WTC11 (cell line): Measurements from ENCODE around the gene RBM11. TPM values are rescaled to one million over a fixed set of nuclear protein-coding genes. Genes with fewer than 3 reads are reported as not detected.

Experiments used
- ATAC-seq: fragments of 200-7000 bp; cut with Tn5 transposase; 2 replicates; pipeline ENCODE4 v1.10.0; 2021; ENCODE audit warnings: mild to moderate bottlenecking, moderate library complexity
- CTCF ChIA-PET: fragments of 300-600 bp; sonication (Branson Sonifier 250); formaldehyde crosslinking; loops from one replicate; lab custom pipeline; 2021; ENCODE audit warnings: antibody characterized with exemption; lab: Charles Lee
- POLR2A ChIA-PET: fragments of 350-600 bp; sonication (Branson Sonifier 250); formaldehyde crosslinking; loops from one replicate; lab custom pipeline; 2021; ENCODE audit warnings: antibody characterized with exemption; lab: Charles Lee
- DNase-seq: peaks from one replicate; pipeline ENCODE4 v3.0.0; 2021; ENCODE audit warnings: low spot score
- H3K27ac Mint-ChIP-seq: 2 replicates; pipeline ENCODE4 v1.8.0; 2021; ENCODE audit warnings: mixed read lengths
- H3K27me3 Mint-ChIP-seq: 2 replicates; pipeline ENCODE4 v1.8.0; 2021; ENCODE audit warnings: low read depth, mild to moderate bottlenecking, moderate library complexity, mixed read lengths
- H3K36me3 Mint-ChIP-seq: 2 replicates; pipeline ENCODE4 v1.8.0; 2021; ENCODE audit warnings: mixed read lengths
- H3K4me1 Mint-ChIP-seq: 2 replicates; pipeline ENCODE4 v1.8.0; 2022; ENCODE audit warnings: mixed read lengths
- H3K4me3 Mint-ChIP-seq: 2 replicates; pipeline ENCODE4 v1.8.0; 2021; ENCODE audit warnings: mild to moderate bottlenecking, moderate library complexity, mixed read lengths
- H3K9me3 Mint-ChIP-seq: 2 replicates; pipeline ENCODE4 v1.8.0; 2021; ENCODE audit warnings: mixed read lengths
- ATF6 ChIP-seq: sonication (generic); formaldehyde crosslinking; IDR thresholded peaks from 2 replicates; pipeline ENCODE4 v1.8.1; 2023; ENCODE audit warnings: mild to moderate bottlenecking, missing genetic modification reagents
- CREB1 ChIP-seq: sonication (generic); formaldehyde crosslinking; IDR thresholded peaks from 2 replicates; pipeline ENCODE4 v1.8.0; 2023; ENCODE audit warnings: mild to moderate bottlenecking, missing genetic modification reagents
- CTCF ChIP-seq: fragments of 200-600 bp; IDR thresholded peaks from 2 replicates; pipeline ENCODE4 v1.8.0; 2022; ENCODE audit warnings: antibody characterized with exemption
- E2F1 ChIP-seq: sonication (generic); formaldehyde crosslinking; IDR thresholded peaks from 2 replicates; pipeline ENCODE4 v1.8.0; 2022; ENCODE audit warnings: mild to moderate bottlenecking, missing genetic modification reagents
- GABPB1 ChIP-seq: sonication (generic); formaldehyde crosslinking; IDR thresholded peaks from 2 replicates; pipeline ENCODE4 v1.8.1; 2023; ENCODE audit warnings: mild to moderate bottlenecking, missing genetic modification reagents
- KAT7 ChIP-seq: sonication (generic); formaldehyde crosslinking; IDR thresholded peaks from 2 replicates; pipeline ENCODE4 v1.8.1; 2023; ENCODE audit warnings: missing genetic modification reagents, mild to moderate bottlenecking, borderline replicate concordance
- MAX ChIP-seq: sonication (generic); formaldehyde crosslinking; IDR thresholded peaks from 2 replicates; pipeline ENCODE4 v1.8.0; 2022; ENCODE audit warnings: mild to moderate bottlenecking, missing genetic modification reagents
- NFATC4 ChIP-seq: fragments of 250-450 bp; sonication (Bioruptor Pico); IDR thresholded peaks from 2 replicates; pipeline ENCODE4 v1.9.0; 2021; ENCODE audit warnings: mild to moderate bottlenecking
- NFE2L1 ChIP-seq: sonication (generic); formaldehyde crosslinking; IDR thresholded peaks from 2 replicates; pipeline ENCODE4 v1.8.1; 2023; ENCODE audit warnings: missing genetic modification reagents
- PRDM15 ChIP-seq: sonication (generic); formaldehyde crosslinking; IDR thresholded peaks from 2 replicates; pipeline ENCODE4 v1.8.0; 2022; ENCODE audit warnings: missing genetic modification reagents
- PRRX2 ChIP-seq: fragments of 250-450 bp; sonication (Bioruptor Pico); IDR thresholded peaks from 2 replicates; pipeline ENCODE4 v1.8.0; 2021; ENCODE audit warnings: mild to moderate bottlenecking
- SMAD3 ChIP-seq: sonication (generic); formaldehyde crosslinking; IDR thresholded peaks from 2 replicates; pipeline ENCODE4 v1.8.0; 2022; ENCODE audit warnings: missing genetic modification reagents, mild to moderate bottlenecking, borderline replicate concordance
- SMAD4 ChIP-seq: sonication (generic); formaldehyde crosslinking; IDR thresholded peaks from 2 replicates; pipeline ENCODE4 v1.8.0; 2022; ENCODE audit warnings: mild to moderate bottlenecking, missing genetic modification reagents
- TP53 ChIP-seq: sonication (generic); formaldehyde crosslinking; IDR thresholded peaks from 2 replicates; pipeline ENCODE4 v1.8.1; 2023; ENCODE audit warnings: mild to moderate bottlenecking, missing genetic modification reagents
- USF2 ChIP-seq: sonication (generic); formaldehyde crosslinking; IDR thresholded peaks from 2 replicates; pipeline ENCODE4 v1.8.1; 2023; ENCODE audit warnings: mild to moderate bottlenecking, missing genetic modification reagents, moderate library complexity
- ZNF121 ChIP-seq: sonication (generic); formaldehyde crosslinking; IDR thresholded peaks from 2 replicates; pipeline ENCODE4 v1.8.0; 2023; ENCODE audit warnings: missing genetic modification reagents
- ZNF317 ChIP-seq: sonication (generic); formaldehyde crosslinking; IDR thresholded peaks from 2 replicates; pipeline ENCODE4 v1.8.1; 2023; ENCODE audit warnings: low read depth, mild to moderate bottlenecking, moderate library complexity, missing genetic modification reagents, borderline replicate concordance
- ZNF396 ChIP-seq: fragments of 250-450 bp; sonication (Bioruptor Pico); IDR thresholded peaks from 2 replicates; pipeline ENCODE4 v1.8.0; 2021; ENCODE audit warnings: mild to moderate bottlenecking, moderate library complexity, borderline replicate concordance
- ZNF532 ChIP-seq: fragments of 250-450 bp; sonication (Bioruptor Pico); IDR thresholded peaks from 2 replicates; pipeline ENCODE4 v1.9.0; 2021; ENCODE audit warnings: mild to moderate bottlenecking, borderline replicate concordance
- total RNA-seq: library from RNA; stranded (reverse); gene quantifications from 3 replicates; pipeline ENCODE4 v1.2.3, GENCODE V29; 2021

The RBM11 gene
- total RNA-seq, 1 experiment from 2014 or later, result 2.9 TPM

GRCh38 chr21:14223365-14223764, 7.4 kb downstream of the RBM11 start:
- ChIA-PET POLR2A (no interaction called here), CTCF (no interaction called here)
- ATAC-seq (no peak), DNase-seq (no peak)
- TF ChIP-seq ZNF317 (CRISPR knock-in tag) (no peak), CTCF (no peak), MAX (CRISPR knock-in tag) (no peak), ZNF396 (CRISPR knock-in tag) (no peak), NFE2L1 (CRISPR knock-in tag) (no peak), CREB1 (CRISPR knock-in tag) (no peak), KAT7 (CRISPR knock-in tag) (no peak), GABPB1 (CRISPR knock-in tag) (no peak), ZNF121 (no peak), E2F1 (CRISPR knock-in tag) (no peak), SMAD3 (no peak), ATF6 (CRISPR knock-in tag) (no peak), PRDM15 (no peak), NFATC4 (CRISPR knock-in tag) (no peak)
- Mint-ChIP-seq H3K4me3 (no peak overlapping the region), H3K27ac (no peak overlapping the region), H3K9me3 (peaks cover 9% of the 10 kb centered on the region), H3K4me1 (no peaks in the 10 kb centered on the region), H3K36me3 (peaks cover 12% of the 10 kb centered on the region), H3K27me3 (no peaks in the 10 kb centered on the region; the same call in 1 of the 2 replicates)

GRCh38 chr21:14229399-14229798, 13.4 kb downstream of the RBM11 start:
- peaks cover 38% of the 10 kb centered on the region for H3K36me3 Mint-ChIP-seq
- CTCF ChIA-PET, result no interaction called here
- no peak overlapping the region for H3K27ac Mint-ChIP-seq
- H3K27me3 Mint-ChIP-seq, result peaks cover 3% of the 10 kb centered on the region; the same call in 1 of the 2 replicates
- no peak for ATAC-seq
- no peak overlapping the region for H3K4me3 Mint-ChIP-seq
- peaks cover 41% of the 10 kb centered on the region for H3K9me3 Mint-ChIP-seq
- POLR2A ChIA-PET, result no interaction called here
- no peak for DNase-seq
- no peaks in the 10 kb centered on the region for H3K4me1 Mint-ChIP-seq
- TF ChIP-seq MAX (CRISPR knock-in tag) (no peak), SMAD4 (CRISPR knock-in tag) (no peak), PRRX2 (no peak), SMAD3 (no peak), ZNF532 (CRISPR knock-in tag) (no peak), USF2 (CRISPR knock-in tag) (no peak), TP53 (CRISPR knock-in tag) (no peak)
